ENCODE data around the gene ZP1.
"Not testable (repeated sequence)": the region's sequence is repeated elsewhere in the genome, so short reads cannot be mapped to it uniquely, and the experiment has no call there.

ZP1 gene
- 0 reads per million in 2 donors for total RNA-seq

- no peak for DNase-seq
These were observed at the start of gene ZP1 for GRCh38 chr11:60866911-60867870. Gene ZP1 (plus strand): TSS chr11:60867542. CDS start chr11:60867562, 20 bp downstream.

GRCh38 chr11:60818057-60818456, 49.3 kb upstream of the ZP1 start:
- no peak for DNase-seq

- no peak for DNase-seq
These were observed 45.3 kb upstream of the ZP1 start for GRCh38 chr11:60821827-60822599.

- not testable (repeated sequence) for DNase-seq
These were observed 43.5 kb upstream of the ZP1 start for GRCh38 chr11:60823745-60824306.

- no peak for DNase-seq
These were observed 42.2 kb upstream of the ZP1 start for GRCh38 chr11:60825118-60825517.

GRCh38 chr11:60825790-60826189, 41.6 kb upstream of the ZP1 start:
- DNase-seq = no peak

- no peak for DNase-seq
These were observed 36.7 kb upstream of the ZP1 start for GRCh38 chr11:60830478-60831142.

- DNase-seq = peak; percentile 74
These were observed 36.2 kb upstream of the ZP1 start for GRCh38 chr11:60831143-60831500.

GRCh38 chr11:60831501-60832079, 35.8 kb upstream of the ZP1 start:
- no peak for DNase-seq

GRCh38 chr11:60834742-60835533, 32.4 kb upstream of the ZP1 start:
- no peak for DNase-seq

- no peak for DNase-seq
These were observed 31.9 kb upstream of the ZP1 start for GRCh38 chr11:60835534-60835846.

- DNase-seq = no peak
These were observed 30.4 kb upstream of the ZP1 start for GRCh38 chr11:60836866-60837515.

GRCh38 chr11:60838132-60838531, 29.2 kb upstream of the ZP1 start:
- no peak for DNase-seq

GRCh38 chr11:60840470-60841430, 26.6 kb upstream of the ZP1 start:
- DNase-seq = no peak

GRCh38 chr11:60841797-60842667, 25.3 kb upstream of the ZP1 start, which contains the start of gene CCDC86:
Gene CCDC86 (plus strand): TSS chr11:60842113. CDS start chr11:60842125, 12 bp downstream.
- peak; percentile 99 for DNase-seq

GRCh38 chr11:60842668-60843600, 24.4 kb upstream of the ZP1 start:
- no peak for DNase-seq

- DNase-seq = no peak
These were observed 23.1 kb upstream of the ZP1 start for GRCh38 chr11:60844045-60844869.

All from T-helper 9 cell (primary cell).